ENCODE measurements around the gene SLC22A16.

SLC22A16 gene

DNA sequence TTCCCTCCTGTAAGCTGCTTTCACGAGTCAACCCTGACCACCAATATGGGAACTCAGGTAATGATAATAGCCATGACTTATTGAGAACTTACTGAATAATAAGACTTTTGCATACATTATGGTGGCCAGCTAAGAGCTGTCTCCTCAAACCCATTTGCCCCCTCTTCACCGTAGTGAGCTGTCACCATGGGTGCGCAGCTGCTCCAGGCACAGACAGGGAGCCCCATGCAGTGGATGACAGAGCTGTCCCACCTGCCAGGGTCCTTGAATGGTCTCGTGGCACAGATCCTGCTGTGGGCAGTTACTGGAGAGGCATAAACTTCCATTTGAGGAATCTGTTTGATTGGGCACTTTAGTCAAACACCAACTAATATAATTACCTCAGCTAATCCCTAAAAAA, 1.9 kb downstream of the SLC22A16 start:
- H3K4me3 ChIP-seq (ENCODE audit: low read depth, low read length), result no peak overlapping the region
- DNase-seq, result no peak
- H3K27ac ChIP-seq, result no peak overlapping the region
- in situ Hi-C loops (cut with HindIII; ENCODE audit: low pct_ligation_motif_present, low sequenced_read_pairs), result no loop called here
- peaks cover 13% of the 10 kb centered on the region for H3K27me3 ChIP-seq (replicated peaks)
- TF ChIP-seq, protein P1, sequence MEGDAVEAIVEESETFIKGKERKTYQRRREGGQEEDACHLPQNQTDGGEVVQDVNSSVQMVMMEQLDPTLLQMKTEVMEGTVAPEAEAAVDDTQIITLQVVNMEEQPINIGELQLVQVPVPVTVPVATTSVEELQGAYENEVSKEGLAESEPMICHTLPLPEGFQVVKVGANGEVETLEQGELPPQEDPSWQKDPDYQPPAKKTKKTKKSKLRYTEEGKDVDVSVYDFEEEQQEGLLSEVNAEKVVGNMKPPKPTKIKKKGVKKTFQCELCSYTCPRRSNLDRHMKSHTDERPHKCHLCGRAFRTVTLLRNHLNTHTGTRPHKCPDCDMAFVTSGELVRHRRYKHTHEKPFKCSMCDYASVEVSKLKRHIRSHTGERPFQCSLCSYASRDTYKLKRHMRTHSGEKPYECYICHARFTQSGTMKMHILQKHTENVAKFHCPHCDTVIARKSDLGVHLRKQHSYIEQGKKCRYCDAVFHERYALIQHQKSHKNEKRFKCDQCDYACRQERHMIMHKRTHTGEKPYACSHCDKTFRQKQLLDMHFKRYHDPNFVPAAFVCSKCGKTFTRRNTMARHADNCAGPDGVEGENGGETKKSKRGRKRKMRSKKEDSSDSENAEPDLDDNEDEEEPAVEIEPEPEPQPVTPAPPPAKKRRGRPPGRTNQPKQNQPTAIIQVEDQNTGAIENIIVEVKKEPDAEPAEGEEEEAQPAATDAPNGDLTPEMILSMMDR (IDR thresholded peaks at IDR 0.05; ENCODE audit: low read depth, low read length, missing control alignments), result no peak
- H3K36me3 ChIP-seq (replicated peaks), result no peaks in the 10 kb centered on the region

DNA sequence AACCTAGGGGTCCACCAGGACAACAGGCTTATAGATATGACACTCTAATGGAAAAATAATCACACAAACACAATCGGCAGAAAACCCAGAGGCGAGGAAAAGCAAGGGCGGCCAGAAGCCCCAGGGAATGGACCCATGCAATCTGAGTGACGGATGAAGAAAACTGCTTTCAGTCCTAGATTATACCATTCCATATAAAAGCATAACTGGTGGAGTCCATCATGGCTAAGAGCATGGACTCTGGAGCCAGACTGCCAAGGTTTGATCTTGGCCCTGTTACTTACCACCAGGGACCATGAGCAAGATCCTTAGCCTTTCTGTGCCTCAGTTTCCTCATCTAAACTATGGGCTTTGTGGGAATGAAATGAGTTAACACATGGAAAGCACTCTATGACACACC, 3.7 kb downstream of the SLC22A16 start:
- peaks cover 13% of the 10 kb centered on the region for H3K27me3 ChIP-seq (replicated peaks)
- no peak overlapping the region for H3K4me3 ChIP-seq (ENCODE audit: low read depth, low read length)
- no peak for DNase-seq
- no peak overlapping the region for H3K27ac ChIP-seq
- TF ChIP-seq, protein P1 (IDR thresholded peaks at IDR 0.05; ENCODE audit: low read depth, low read length, missing control alignments), result no peak
- in situ Hi-C loops (cut with HindIII; ENCODE audit: low pct_ligation_motif_present, low sequenced_read_pairs), result no loop called here
- no peaks in the 10 kb centered on the region for H3K36me3 ChIP-seq (replicated peaks)

DNA sequence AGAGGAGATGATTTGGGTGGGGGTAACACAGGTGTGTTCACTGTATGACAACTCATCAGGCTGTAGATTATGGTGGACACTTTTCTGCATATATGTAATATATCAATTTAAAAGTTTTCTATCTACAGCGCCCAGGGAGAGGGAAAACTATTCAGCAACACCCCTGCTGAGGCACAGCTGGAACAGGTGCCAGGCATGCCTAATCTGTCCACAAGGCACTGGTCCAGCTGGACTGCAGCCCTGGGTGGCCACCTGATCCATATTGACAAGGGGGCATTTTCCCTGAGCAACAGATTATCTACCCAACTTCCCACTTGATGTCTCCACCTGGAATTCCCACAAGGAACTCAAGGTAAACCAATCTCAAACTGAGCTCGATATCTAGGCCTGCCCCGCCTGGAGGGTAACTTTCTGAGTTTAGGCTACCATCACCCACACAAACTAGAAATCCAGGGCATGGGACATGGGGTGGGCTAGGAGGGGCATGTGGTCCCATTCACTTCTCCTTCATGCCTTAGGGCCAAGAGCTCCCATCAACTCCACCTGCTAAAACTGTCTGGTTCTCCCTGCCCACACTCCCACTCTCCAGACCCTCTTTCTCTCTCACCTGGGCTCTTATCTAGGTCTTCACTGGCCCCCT, 4.6 kb downstream of the SLC22A16 start:
- Histone ChIP-seq H3K36me3 (replicated peaks) (no peaks in the 10 kb centered on the region), H3K4me3 (ENCODE audit: low read depth, low read length) (no peak overlapping the region), H3K27ac (no peak overlapping the region), H3K27me3 (replicated peaks) (peaks cover 13% of the 10 kb centered on the region)
- no peak for DNase-seq
- TF ChIP-seq, protein P1 (IDR thresholded peaks at IDR 0.05; ENCODE audit: low read depth, low read length, missing control alignments), result no peak
- in situ Hi-C loops (cut with HindIII; ENCODE audit: low pct_ligation_motif_present, low sequenced_read_pairs), result no loop called here

DNA sequence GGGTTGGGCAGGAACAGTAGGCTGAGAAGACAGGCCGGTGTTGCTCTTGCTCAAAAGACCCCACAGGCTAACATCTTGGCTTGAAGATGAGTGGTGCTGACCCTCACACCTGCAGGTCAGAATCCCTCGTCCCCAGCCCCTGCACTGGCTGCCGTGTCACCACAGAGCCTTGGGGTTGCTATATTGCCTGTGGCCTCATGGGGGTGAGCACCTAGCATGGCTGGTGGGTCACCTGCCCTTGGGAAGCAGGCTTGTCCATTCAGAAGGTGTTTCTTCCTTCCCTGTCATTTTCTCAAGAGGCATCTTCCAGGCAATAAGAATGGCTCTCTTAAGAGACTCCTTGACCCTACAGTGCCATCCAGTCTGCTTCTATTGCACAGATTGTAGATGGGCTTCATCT, 7.7 kb downstream of the SLC22A16 start:
- no peaks in the 10 kb centered on the region for H3K27me3 ChIP-seq (replicated peaks)
- H3K36me3 ChIP-seq (replicated peaks), result no peaks in the 10 kb centered on the region
- H3K4me3 ChIP-seq (ENCODE audit: low read depth, low read length), result no peak overlapping the region
- in situ Hi-C loops (cut with HindIII; ENCODE audit: low pct_ligation_motif_present, low sequenced_read_pairs), result no loop called here
- no peak for DNase-seq
- H3K27ac ChIP-seq, result no peak overlapping the region
- TF ChIP-seq, protein P1 (IDR thresholded peaks at IDR 0.05; ENCODE audit: low read depth, low read length, missing control alignments), result no peak

DNA sequence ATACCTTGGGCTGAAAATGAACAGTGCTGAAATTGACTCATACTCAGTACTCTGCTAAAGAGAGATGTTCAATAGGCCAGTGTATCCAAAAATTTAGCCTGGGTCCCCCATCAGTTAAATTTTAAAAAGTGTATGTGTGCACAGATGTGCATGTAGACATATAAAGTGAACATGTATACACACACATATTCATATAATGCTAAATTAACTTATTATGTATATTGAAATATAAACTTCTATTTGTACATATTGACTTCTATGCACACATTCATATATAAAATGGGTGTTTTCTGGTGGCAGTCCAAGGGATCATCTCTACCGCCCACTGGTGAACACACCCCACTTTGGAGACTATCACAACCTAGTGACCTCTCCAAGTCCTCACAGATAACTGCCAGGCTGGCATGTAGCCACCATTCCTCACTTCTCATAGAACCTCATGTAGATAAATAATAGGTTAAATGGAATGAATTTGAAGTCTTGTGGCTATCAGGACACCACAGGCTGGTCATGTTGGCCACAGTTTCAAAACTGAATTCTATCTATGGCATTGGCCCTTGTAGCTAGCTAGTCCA, 8.8 kb downstream of the SLC22A16 start:
- in situ Hi-C loops (cut with HindIII; ENCODE audit: low pct_ligation_motif_present, low sequenced_read_pairs), result no loop called here
- DNase-seq, result no peak
- no peak overlapping the region for H3K4me3 ChIP-seq (ENCODE audit: low read depth, low read length)
- no peak overlapping the region for H3K27ac ChIP-seq
- TF ChIP-seq, protein P1 (IDR thresholded peaks at IDR 0.05; ENCODE audit: low read depth, low read length, missing control alignments), result no peak
- H3K36me3 ChIP-seq (replicated peaks), result no peaks in the 10 kb centered on the region
- H3K27me3 ChIP-seq (replicated peaks), result no peaks in the 10 kb centered on the region
